A549 treated with AZD9567 at 1 μM for 4 hours (cell line): ENCODE data around the gene WNK4. TPM values are rescaled to one million over a fixed set of nuclear protein-coding genes. Genes with fewer than 3 reads are reported as not detected.

Experiments
- total RNA-seq: library from RNA; stranded (reverse); fragments of 200-300 nt; extraction: Qiagen RNA extraction; gene quantifications from 5 replicates; pipeline ENCODE4 v1.2.3, GENCODE V29; 2022; ENCODE audit not compliant: insufficient read depth

WNK4 gene
- 1.3 to 2.0 TPM (median 1.8 TPM) in 4 of 5 replicates, not detected in the other for total RNA-seq

DNA sequence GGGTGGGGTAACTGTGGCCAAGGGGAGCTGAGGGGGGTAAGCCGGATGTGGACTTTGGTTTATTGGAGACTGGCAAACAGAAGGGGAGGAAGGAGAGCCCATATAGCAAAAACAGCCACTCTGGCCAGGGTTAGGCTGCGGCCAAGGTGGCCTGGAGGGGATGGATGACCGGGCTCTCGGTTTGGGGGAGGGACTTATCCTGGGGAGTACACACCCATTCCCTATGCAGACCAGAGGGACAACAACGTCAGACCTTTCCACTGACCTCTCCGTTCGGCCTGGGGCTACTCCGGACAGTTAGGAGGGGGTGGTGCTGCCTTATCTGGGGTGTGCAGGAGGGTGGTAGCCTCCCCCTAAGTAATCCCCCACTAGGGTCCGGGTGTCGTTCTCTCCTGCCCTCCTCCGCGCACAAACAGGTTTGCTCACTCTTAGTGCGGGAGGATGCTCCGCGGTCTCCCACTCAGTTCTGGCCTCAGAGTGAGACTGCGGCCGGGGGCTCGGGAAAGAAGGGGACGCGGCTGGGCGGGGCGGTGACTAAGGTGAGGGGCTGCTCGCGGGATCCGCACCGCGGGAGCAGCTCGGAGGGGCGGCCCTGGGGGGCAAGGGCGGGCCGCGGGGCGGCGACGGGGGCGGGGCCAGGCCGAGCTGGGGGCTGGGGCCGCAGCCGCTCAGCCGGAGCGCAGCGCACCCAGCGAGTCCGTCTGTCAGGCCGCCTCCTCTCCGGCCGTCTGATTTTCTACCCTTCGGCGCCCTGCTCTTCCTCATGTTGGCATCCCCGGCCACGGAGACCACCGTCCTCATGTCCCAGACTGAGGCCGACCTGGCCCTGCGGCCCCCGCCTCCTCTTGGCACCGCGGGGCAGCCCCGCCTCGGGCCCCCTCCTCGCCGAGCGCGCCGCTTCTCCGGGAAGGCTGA lies at the start of gene WNK4:
WNK4 (plus strand) TSS at position 675 of the 915 bp plus-strand sequence; CDS start at position 764, 89 bp downstream.

DNA sequence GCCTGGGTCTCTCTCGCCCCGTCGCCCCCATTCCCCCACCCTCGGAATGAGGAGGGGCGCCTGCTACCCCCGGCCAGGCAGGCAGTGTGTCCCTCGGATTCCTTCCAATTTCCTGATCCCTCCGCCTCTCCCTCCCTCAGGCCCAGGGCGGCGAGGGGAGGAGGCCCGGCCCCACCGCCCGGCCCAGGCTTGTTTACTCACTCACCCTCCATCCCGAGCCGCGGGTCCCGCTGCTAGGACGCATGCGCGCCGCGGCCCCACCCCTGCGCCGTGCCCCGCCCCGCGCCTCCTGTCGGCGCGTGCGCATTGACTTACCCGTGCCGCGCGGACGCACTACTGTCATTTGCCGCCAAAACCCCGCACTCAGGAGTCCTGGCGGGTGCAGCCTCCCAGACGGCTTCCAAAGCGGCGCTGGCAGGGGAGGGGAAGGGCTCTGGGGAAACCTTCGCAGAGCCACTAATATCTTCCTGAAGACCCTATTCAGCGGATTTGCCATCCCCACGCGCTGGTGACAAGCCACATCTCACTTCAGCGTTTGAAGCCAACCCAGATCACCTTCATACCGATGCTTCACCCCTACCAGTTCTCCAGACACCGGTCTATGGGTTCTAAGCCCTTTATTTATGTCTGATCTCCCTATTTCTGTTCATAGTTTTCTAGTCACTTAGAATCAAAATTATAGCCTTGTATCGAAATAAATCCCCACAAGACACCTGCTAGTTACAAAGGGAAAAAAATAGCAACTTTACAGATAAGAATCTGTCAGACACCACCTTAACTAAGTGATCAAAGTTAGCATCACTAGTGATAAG lies 35.4 kb upstream of the WNK4 start, which contains the start of gene EZH1:
EZH1 (minus strand) TSS at position 235 of the 812 bp plus-strand sequence. CDS start 16,099 bp downstream, outside the sequence.

GRCh38 chr17:42760652-42761581 lies 19.5 kb upstream of the WNK4 start, which contains the start of gene RAMP2:
TSS of gene RAMP2 (plus strand) at chr17:42761227. CDS start at chr17:42761262, 35 bp downstream.

GRCh38 chr17:42773290-42774035 lies 6.9 kb upstream of the WNK4 start, which contains the start of gene VPS25:
TSS of gene VPS25 (plus strand) at chr17:42773449. CDS start at chr17:42773476, 27 bp downstream.

DNA sequence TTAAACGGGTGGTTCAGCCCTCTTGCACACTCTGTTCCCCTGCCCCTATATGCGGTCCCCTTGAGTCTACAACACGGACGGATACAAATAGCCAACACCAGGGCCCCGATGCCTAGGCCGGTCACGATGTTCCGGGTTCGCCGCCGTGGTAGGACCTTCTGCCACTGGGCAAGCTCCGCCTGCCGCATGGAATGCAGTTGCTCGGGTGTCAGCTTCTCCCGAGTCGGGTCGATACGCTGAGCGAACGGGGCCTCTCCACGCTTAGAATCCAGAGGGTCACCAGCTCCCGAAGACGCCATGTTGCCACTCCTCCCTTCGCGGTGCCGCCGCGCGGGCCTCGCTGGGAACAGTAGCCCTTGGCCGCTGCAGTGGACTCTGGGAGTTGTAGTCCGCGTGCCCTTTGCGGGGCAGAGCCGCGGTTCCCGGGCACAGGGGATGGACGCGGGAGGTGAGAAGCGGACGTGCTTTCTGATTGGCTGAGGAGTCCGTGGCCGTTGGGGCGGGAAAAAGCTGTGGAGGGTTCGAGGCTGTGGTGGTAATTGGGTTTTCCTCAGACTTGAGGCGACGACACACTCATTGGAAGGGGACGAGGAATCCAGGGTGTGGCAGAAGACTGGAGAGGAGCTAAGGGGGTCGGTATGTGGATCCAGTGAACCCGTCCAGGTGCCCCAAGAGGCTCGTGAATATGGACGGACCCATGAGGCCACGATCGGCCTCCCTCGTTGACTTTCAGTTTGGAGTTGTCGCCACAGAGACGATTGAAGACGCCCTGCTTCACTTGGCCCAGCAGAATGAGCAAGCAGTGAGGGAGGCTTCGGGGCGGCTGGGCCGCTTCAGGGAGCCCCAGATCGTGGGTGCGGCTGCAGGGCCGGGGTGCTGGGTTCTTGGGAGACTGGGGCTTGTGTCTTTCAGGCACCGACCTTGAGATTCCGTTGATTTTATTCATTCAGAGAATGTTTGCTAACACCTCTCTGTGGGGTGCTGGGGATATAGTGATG lies 18.3 kb downstream of the WNK4 start, which contains the start of the genes CNTD1 and COA3:
CNTD1 (plus strand) TSS at position 479 of the 998 bp plus-strand sequence; CDS start at position 686, 207 bp downstream.
COA3 (minus strand) TSS at position 322 of the 998 bp plus-strand sequence; CDS start at position 299, 23 bp downstream.

GRCh38 chr17:42832934-42833766 lies 52.7 kb downstream of the WNK4 start, which contains the start of gene PSME3:
TSS of gene PSME3 (plus strand) at chr17:42833397. CDS start at chr17:42833632, 235 bp downstream.

GRCh38 chr17:42844271-42844670 lies 63.9 kb downstream of the WNK4 start, which contains the start of gene AOC2:
TSS of gene AOC2 (plus strand) at chr17:42844580. CDS start at chr17:42844627, 47 bp downstream.

Other genes starting within 250 kb of the WNK4 start
- 30.0 to 49.1 TPM (median 45.8 TPM) in 5 replicates for gene NAGLU, start 244.4 kb upstream of the WNK4 start, total RNA-seq
- gene HSD17B1, start 227.7 kb upstream of the WNK4 start, total RNA-seq = 1.4 to 1.8 TPM (median 1.7 TPM) in 4 of 5 replicates, not detected in the other
- gene COASY, start 218.5 kb upstream of the WNK4 start, total RNA-seq = 96.7 to 132 TPM (median 120 TPM) in 5 replicates
- 60.3 to 64.2 TPM (median 63.2 TPM) in 5 replicates for gene MLX, start 213.5 kb upstream of the WNK4 start, total RNA-seq
- 33.7 to 40.5 TPM (median 36.2 TPM) in 5 replicates for gene PSMC3IP, start 202.9 kb upstream of the WNK4 start, total RNA-seq
- 26.7 to 33.0 TPM (median 28.0 TPM) in 5 replicates for gene RETREG3, start 171.2 kb upstream of the WNK4 start, total RNA-seq
- gene TUBG1, start 170.9 kb upstream of the WNK4 start, total RNA-seq = 143 to 167 TPM (median 150 TPM) in 5 replicates
- 17.8 to 25.5 TPM (median 24.6 TPM) in 5 replicates for gene TUBG2, start 121.3 kb upstream of the WNK4 start, total RNA-seq
- 14.7 to 17.2 TPM (median 15.3 TPM) in 5 replicates for gene PLEKHH3, start 103.6 kb upstream of the WNK4 start, total RNA-seq
- 0.25 to 2.1 TPM (median 0.44 TPM) in 5 replicates for gene CCR10, start 98.8 kb upstream of the WNK4 start, total RNA-seq
- gene CNTNAP1, start 98.1 kb upstream of the WNK4 start, total RNA-seq = 5.1 to 6.3 TPM (median 5.7 TPM) in 5 replicates
- 6.6 to 12.7 TPM (median 12.2 TPM) in 5 replicates for gene EZH1, start 35.6 kb upstream of the WNK4 start, total RNA-seq
- 0.37 to 0.91 TPM (median 0.82 TPM) in 4 of 5 replicates, not detected in the other for gene RAMP2, start 19.4 kb upstream of the WNK4 start, total RNA-seq
- 120 to 147 TPM (median 124 TPM) in 5 replicates for gene VPS25, start 7.2 kb upstream of the WNK4 start, total RNA-seq
- gene COA3, start 18.1 kb downstream of the WNK4 start, total RNA-seq = 123 to 134 TPM (median 124 TPM) in 5 replicates
- 0.06 to 0.19 TPM (median 0.06 TPM) in 4 of 5 replicates, not detected in the other for gene CNTD1, start 18.3 kb downstream of the WNK4 start, total RNA-seq
- 77.7 to 99.1 TPM (median 84.7 TPM) in 5 replicates for gene BECN1, start 43.7 kb downstream of the WNK4 start, total RNA-seq
- 223 to 270 TPM (median 236 TPM) in 5 replicates for gene PSME3, start 52.8 kb downstream of the WNK4 start, total RNA-seq
- 0.77 to 3.0 TPM (median 2.4 TPM) in 5 replicates for gene AOC2, start 64.0 kb downstream of the WNK4 start, total RNA-seq
- gene AOC3, start 70.6 kb downstream of the WNK4 start, total RNA-seq = 1.2 to 2.0 TPM (median 1.5 TPM) in 5 replicates
- gene G6PC1, start 120.2 kb downstream of the WNK4 start, total RNA-seq = not detected in 5 replicates
- 53.9 to 60.7 TPM (median 58.3 TPM) in 5 replicates for gene AARSD1, start 183.8 kb downstream of the WNK4 start, total RNA-seq
- 0.64 to 1.4 TPM (median 1.1 TPM) in 4 of 5 replicates, not detected in the other for gene PTGES3L, start 199.5 kb downstream of the WNK4 start, total RNA-seq
- 18.0 to 20.9 TPM (median 20.3 TPM) in 5 replicates for gene RUNDC1, start 200.0 kb downstream of the WNK4 start, total RNA-seq
- 2,997 to 4,045 TPM (median 3,077 TPM) in 5 replicates for gene RPL27, start 217.8 kb downstream of the WNK4 start, total RNA-seq
- gene IFI35, start 226.2 kb downstream of the WNK4 start, total RNA-seq = 15.9 to 20.5 TPM (median 17.9 TPM) in 5 replicates
- gene VAT1, start 241.8 kb downstream of the WNK4 start, total RNA-seq = 228 to 249 TPM (median 236 TPM) in 5 replicates
- 0.10 to 0.26 TPM (median 0.13 TPM) in 4 of 5 replicates, not detected in the other for gene RND2, start 244.6 kb downstream of the WNK4 start, total RNA-seq